ENCODE data around the gene IGF1R.

DNA sequence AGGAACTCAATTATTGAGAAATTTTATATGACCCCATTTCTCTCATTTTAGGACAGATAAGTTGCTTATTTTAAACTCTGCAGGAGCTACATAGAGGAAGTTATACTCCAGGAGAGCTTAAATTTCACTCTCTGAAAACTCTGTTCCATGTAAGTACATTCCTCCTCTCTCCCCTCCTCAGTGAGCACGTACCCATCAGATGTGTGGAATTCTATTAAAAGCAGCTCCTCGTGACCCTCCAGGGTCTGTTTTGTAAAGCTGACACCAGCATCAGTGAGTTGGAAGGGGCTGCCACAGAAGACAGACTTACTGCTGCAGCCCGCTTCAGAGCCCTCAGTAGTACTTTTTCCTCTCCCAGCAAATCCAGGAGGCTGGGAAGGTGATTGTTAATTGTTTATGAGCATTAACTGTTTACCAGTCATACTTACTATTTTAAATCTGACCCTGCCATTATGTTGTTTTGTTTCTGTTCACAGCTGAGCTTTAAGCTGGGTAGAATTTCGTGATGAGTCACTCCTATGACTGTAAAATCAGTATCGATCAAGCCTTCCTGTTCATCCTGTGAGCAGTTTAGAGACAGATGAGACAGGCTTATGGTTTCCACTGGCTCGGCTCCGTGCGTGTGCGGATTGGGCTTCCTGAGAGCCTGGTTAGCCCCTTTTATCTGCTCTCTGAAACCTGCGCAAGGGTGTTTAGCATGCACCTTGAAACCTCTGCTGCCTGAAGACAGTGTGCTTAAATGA lies 20.4 kb downstream of the IGF1R start:
- no peak for TF ChIP-seq EZH2 (IDR thresholded peaks at IDR 0.05; ENCODE audit: borderline replicate concordance, low read length)
- TF ChIP-seq, protein P1, sequence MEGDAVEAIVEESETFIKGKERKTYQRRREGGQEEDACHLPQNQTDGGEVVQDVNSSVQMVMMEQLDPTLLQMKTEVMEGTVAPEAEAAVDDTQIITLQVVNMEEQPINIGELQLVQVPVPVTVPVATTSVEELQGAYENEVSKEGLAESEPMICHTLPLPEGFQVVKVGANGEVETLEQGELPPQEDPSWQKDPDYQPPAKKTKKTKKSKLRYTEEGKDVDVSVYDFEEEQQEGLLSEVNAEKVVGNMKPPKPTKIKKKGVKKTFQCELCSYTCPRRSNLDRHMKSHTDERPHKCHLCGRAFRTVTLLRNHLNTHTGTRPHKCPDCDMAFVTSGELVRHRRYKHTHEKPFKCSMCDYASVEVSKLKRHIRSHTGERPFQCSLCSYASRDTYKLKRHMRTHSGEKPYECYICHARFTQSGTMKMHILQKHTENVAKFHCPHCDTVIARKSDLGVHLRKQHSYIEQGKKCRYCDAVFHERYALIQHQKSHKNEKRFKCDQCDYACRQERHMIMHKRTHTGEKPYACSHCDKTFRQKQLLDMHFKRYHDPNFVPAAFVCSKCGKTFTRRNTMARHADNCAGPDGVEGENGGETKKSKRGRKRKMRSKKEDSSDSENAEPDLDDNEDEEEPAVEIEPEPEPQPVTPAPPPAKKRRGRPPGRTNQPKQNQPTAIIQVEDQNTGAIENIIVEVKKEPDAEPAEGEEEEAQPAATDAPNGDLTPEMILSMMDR (conservative IDR thresholded peaks at IDR 0.05 in 1 of 2, IDR thresholded peaks at IDR 0.05 in 1 of 2; ENCODE audit: extremely low read depth in 1 of 2, insufficient read depth in 1 of 2, low read depth in 1 of 2, low read length in 2 of 2): no peak

All from mammary epithelial cell (primary cell).